Measurements from ENCODE around the gene KIF3B.
"Not testable (repeated sequence)": the region's sequence is repeated elsewhere in the genome, so short reads cannot be mapped to it uniquely, and the experiment has no call there.

The KIF3B gene

GRCh38 chr20:32333181-32333987 lies 55.9 kb downstream of the KIF3B start:
- DNase-seq: peak; percentile 61

GRCh38 chr20:32333988-32334885 lies 56.8 kb downstream of the KIF3B start:
- DNase-seq: peak; percentile 75

- no peak for DNase-seq
Observed at GRCh38 chr20:32336918-32337347, 59.5 kb downstream of the KIF3B start.

- no peak for DNase-seq
Observed at GRCh38 chr20:32337937-32338661, 60.6 kb downstream of the KIF3B start.

- DNase-seq: no peak
Observed at GRCh38 chr20:32338665-32339064, 61.2 kb downstream of the KIF3B start.

- no peak for DNase-seq
Observed at GRCh38 chr20:32339116-32339515, 61.7 kb downstream of the KIF3B start.

- DNase-seq: not testable (repeated sequence)
Observed at GRCh38 chr20:32341053-32341452, 63.6 kb downstream of the KIF3B start.

GRCh38 chr20:32343439-32343838 lies 66.0 kb downstream of the KIF3B start:
- DNase-seq: no peak

GRCh38 chr20:32344835-32345506 lies 67.5 kb downstream of the KIF3B start:
- no peak for DNase-seq

- no peak for DNase-seq
Observed at GRCh38 chr20:32348207-32348606, 70.8 kb downstream of the KIF3B start.

GRCh38 chr20:32350421-32350820 lies 73.0 kb downstream of the KIF3B start:
- DNase-seq: no peak

GRCh38 chr20:32352121-32352720 lies 74.8 kb downstream of the KIF3B start:
- no peak for DNase-seq

GRCh38 chr20:32353848-32354496 lies 76.5 kb downstream of the KIF3B start:
- no peak for DNase-seq

- DNase-seq: no peak
Observed at GRCh38 chr20:32354592-32355416, 77.4 kb downstream of the KIF3B start.

GRCh38 chr20:32355417-32355841 lies 78.0 kb downstream of the KIF3B start:
- no peak for DNase-seq

- DNase-seq: not testable (repeated sequence)
Observed at GRCh38 chr20:32355907-32356621, 78.6 kb downstream of the KIF3B start.

GRCh38 chr20:32356622-32357374 lies 79.3 kb downstream of the KIF3B start:
- DNase-seq: no peak

GRCh38 chr20:32357375-32357868 lies 80.0 kb downstream of the KIF3B start:
- DNase-seq: no peak

Data from activated naive CD4-positive, alpha-beta T cell treated with Interleukin-2 at 50 U/mL for 16 hours (primary cell).